NCI-H2196 (cell line): ENCODE measurements around the gene ITPKC.

ENCODE experiments used
- DNase-seq: peaks from one replicate; lab custom pipeline; 2025; ENCODE audit not compliant: unreplicated experiment; lab: John Stamatoyannopoulos, UW

The ITPKC gene

DNA sequence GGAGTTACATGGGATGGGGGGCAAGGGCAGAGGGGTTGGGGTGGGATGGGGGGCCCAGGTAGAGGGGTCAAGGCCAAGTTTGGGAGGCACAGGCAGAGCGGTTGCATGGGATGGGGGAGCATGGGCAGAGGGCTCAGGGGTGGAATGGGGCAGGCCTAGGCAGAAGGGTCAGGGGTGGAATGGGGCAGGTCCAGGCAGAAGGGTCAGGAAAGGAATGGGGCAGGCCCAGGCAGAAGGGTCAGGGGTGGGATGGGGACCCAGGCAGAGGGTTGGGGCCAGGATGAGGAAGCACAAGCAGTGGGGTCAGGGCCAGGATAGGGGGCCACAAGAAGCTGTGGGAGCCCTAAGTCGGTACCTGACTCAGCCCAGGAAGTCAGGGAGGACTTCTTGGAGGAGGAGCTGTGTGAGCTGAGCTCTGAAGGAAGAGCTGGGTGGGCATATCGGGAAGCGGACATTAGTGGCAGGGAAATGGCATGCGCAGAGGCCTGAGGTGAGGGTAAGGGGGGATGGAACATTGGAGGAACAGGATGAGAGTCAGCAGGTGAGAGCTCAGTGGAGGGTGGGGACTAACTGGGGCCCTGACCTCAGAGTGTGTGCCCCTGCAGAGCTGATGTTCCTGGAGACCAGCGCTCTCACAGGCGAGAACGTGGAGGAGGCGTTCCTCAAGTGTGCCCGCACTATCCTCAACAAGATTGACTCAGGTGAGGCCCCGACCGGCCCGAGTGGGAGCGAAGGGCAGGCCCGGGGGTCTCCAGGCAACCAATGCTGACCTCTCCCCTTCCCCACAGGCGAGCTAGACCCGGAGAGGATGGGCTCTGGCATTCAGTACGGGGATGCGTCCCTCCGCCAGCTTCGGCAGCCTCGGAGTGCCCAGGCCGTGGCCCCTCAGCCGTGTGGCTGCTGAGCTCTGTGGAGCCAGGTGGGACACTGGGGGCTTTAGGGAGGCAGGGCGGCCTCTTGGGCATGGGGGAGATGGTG lies 69.4 kb downstream of the ITPKC start:
- no peak for DNase-seq
